ENCODE results near the gene EIF4EBP2.

The EIF4EBP2 gene

GRCh38 chr10:70379581-70380176, 24.3 kb upstream of the EIF4EBP2 start:
- DNase-seq = no peak

DNA sequence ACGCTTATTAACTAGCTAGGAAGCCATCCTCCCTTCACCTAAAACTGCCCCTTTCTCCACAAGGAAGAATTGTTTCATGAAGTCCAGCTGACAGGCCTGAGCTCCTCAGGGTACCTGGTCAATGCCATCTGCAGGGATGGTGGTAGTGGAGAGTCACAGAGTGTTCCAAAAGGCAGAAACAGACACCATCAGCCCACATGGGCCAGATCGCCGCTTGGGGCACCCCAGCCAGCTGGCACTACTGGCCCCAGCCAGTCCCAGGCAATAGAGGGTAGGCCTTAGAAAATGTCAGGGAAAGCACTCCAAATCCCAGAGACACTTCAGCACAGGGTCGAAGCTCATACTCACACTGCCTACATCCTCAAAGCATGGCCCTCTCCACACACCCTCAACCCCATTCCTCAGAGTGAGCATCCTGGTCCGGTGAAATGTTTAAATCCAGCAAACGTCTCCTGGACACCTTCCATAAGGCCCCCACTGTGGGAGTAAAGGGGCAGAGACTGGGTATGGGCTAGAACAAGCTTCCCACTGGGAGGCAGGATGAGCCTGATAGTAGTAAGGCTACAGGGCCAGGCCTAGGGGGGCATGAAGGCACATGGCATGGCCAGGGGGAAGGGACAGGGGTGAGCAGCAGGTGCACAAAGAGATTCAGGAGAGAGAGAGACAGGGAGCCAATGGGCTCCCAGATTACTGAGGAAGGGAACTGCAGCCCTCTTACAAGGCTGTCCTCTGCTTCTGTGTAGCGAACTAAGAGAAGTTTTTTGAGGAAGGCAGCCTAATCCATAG, 23.4 kb upstream of the EIF4EBP2 start:
- DNase-seq = no peak

DNA sequence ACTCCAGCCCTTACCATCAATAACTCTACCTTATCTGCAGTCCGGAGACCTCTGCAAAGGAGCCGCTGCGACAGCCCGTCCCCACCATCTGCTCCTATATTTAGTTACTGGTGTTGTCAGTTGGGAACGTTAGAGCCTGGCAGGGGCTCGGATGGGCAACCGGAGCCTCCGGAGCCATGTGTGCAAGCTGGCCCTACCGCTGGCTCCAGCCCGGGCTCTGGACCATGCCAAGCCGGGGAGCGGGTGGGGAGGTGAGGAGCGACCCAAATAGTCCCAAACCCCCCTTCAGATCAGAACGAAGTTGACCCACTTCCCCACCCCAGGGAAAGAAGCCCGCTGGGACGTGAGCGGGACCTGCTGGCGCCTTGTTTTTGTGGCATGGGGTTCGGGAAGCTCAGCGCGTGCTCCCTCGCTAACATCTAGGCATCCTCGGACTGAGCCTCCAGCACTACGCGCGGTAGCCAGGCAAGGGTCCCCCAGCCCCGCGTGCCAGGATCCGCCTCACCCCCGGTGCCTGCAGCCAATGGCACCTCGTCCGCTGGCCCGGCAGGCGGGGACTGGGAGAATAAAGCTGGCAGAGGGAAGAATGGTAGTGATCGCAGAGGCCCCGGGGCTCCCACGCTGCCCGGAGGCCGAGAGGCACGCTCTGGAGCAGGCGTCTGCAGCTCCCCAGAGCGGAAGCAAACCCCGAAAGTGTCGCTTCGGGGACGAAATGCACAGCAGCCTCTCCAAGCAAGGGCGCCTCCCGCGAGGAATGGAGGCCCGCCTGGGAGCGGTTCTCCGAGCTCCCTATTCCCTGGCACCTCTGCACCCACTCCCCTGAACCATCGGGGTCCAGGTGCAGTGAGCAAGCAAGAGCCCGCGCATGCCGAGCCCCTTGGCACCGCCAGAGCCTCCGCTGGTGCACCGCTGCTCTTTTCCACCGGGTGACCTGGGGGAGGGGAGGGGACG, 22.2 kb upstream of the EIF4EBP2 start:
- DNase-seq = peak; percentile 74

DNA sequence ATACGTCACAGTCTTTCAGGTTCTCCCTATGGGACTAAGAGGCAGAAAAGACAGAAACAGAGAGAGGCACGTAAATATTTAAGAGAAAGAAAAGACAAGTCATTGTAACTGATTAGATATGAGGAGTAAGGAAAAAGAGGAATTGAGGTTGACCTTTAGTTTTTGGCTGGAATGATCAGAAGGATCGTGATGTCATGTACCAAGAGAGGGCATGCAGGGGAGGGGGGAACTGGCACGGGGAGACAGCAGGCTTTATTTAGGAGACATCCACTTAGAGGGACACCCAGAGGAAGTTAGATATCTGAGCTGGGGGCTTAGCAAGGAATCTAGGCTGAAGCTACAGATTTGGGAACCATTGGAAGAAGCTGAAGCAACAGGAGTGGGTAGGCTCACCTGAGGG, 12.3 kb upstream of the EIF4EBP2 start:
- DNase-seq = no peak

GRCh38 chr10:70396140-70396539, 7.8 kb upstream of the EIF4EBP2 start:
- no peak for DNase-seq

DNA sequence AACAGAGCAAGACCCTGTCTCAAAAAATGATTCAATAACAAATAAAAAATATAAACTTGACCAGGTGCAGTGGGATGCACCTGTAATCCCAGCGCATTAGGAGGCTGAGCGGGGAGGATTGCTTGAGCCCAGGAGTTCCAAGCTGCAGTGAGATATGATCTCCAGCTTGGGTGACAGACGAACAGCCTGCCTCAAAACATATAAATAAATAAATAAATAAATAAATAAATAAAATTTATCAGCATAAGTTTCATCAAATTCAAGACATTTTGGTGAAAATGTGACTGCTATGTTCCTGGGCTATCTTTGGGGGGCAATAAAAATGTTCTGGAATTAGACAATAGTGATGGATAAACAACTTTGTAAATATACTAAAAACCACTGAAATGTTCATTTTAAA, 4.8 kb upstream of the EIF4EBP2 start:
- DNase-seq = no peak

DNA sequence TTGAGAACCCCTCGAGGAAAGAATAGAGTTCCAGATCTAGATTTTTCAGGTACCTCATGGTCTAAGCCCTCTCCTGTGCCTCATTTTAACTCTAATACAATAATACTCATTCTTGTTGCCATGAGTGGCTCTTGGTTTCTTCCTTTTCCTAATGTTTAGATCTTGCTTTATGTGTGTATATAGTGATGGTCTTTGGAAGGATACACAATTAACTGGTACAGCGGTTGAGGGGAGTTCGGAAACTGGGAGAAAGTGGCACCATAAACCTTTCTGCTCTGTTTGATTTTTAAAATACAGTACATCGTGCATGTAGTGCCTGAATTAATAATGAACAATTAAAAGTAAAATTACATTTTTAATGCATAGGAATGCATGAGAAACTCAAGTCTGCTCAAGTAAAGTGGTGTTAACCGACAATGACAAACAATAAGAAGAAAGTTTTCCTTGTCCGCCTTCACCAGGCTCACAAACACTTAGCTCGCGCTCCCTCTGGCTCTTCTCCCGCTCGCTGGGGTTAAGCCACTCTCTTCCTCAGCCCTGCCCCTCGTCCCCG, 386 bp upstream of the EIF4EBP2 start:
- DNase-seq = no peak

DNA sequence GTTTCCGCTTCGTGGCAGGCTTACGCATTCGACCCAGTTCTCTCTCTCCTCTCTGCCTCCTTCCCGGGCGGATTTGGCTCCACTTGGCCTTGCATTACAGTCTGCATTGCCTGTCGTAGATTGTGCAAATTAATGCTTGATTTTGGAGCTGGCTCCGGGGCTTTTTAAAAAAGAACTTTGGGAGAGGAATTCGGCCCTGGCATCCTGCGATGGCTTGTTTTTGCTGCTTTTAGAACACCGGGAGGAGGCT, 767 bp downstream of the EIF4EBP2 start:
- no peak for DNase-seq

- peak; percentile 72 for DNase-seq
Observed at GRCh38 chr10:70405037-70405824, 1.3 kb downstream of the EIF4EBP2 start.

GRCh38 chr10:70409772-70410171, 5.8 kb downstream of the EIF4EBP2 start:
- DNase-seq = no peak

- DNase-seq = no peak
Observed at GRCh38 chr10:70410608-70411007, 6.7 kb downstream of the EIF4EBP2 start.

DNA sequence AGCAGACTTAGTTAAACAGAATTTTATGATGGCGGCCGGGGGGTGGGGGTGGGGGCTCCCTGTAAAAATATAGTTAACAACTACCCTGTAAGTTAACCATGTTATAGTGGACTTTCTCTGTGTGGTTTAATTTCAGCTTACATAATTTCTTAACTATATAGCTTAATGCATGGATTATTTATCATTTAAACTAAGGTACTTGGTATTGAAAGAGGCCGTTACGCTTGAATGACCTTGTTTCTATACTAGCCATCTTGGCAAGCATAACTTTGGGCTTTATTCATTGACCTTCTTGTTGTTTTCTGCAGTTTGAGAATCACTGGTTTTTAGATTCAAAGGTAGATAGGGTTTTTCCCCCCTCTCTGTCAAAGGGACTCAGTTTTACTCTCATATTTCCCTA, 8.4 kb downstream of the EIF4EBP2 start:
- DNase-seq = no peak

DNA sequence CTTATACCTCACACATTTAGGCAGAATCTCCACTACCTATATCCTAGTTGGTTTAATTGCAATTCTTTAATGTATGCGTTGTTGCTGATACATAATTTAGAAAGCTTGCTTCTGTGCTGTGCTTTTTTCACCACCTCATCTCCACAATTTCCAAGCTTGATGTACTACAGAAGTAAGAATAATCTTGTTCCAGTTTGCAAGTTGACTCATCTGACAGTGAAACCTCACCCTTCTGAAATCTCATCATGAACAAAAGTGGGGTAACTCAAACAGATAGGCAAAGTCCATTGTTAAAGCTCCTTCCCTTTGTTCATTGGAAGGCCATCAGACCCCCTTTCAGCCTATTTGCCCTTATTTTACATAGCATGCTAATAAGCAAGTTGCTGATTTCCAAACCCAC, 13.6 kb downstream of the EIF4EBP2 start:
- DNase-seq = no peak

- no peak for DNase-seq
Observed at GRCh38 chr10:70418229-70418628, 14.3 kb downstream of the EIF4EBP2 start.

DNA sequence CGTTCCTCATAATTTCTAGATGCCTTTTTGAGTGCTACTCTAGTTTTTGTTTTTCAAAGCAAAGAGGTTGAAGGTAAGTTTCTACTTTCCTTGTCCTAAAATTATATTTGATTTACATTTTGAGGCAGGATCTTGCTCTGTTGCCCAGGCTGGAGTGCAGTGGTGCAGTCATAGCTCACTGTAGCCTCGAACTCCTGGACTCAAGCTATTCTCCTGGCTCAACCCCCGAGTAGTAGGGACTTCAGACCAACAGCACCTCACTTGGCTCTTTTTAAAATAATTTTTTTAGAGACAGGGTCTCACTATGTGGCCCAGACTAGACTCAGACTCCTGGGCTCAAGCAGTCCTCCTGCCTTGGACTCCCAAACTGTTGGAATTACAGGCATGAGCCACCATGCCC, 14.8 kb downstream of the EIF4EBP2 start:
- no peak for DNase-seq

DNA sequence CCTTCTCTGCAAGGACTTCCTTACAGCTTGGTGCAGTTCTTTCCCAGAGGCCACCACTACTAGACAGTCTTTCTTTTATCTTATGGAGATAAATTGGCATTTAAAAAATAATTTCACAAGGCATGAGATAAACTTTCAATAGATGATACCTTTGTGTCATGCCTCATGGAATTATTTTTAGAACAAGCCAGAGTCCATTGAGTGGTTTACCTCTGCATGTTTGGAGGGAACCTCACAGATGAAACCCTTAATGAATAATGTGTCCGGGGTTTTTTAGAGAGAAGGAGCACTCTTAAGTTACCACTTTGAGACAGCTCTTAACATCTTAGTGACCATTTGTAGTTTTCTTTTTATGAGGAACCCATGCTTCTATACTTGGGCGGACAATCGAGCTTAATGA, 20.4 kb downstream of the EIF4EBP2 start:
- no peak for DNase-seq

GRCh38 chr10:70425096-70425495, 21.2 kb downstream of the EIF4EBP2 start:
- no peak for DNase-seq

DNA sequence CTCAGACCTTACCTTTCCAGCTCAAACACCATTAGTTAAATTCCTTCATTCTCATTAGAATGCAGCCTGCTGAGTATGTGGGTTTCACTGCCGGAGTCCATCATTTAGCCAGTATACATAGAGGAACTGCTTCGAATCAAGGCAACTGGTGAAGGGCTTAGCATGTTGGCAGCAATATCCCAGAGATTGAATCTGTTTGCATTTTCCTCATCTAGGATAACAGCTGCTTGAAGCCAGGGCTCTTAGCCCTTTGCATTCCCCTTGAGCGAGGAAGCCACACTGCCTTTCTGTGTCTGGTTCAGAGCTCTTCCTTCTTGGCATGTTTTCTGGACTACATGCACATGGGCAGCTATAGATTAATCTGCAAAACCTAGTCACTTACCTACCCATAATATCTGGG, 22.9 kb downstream of the EIF4EBP2 start:
- DNase-seq = no peak

DNA sequence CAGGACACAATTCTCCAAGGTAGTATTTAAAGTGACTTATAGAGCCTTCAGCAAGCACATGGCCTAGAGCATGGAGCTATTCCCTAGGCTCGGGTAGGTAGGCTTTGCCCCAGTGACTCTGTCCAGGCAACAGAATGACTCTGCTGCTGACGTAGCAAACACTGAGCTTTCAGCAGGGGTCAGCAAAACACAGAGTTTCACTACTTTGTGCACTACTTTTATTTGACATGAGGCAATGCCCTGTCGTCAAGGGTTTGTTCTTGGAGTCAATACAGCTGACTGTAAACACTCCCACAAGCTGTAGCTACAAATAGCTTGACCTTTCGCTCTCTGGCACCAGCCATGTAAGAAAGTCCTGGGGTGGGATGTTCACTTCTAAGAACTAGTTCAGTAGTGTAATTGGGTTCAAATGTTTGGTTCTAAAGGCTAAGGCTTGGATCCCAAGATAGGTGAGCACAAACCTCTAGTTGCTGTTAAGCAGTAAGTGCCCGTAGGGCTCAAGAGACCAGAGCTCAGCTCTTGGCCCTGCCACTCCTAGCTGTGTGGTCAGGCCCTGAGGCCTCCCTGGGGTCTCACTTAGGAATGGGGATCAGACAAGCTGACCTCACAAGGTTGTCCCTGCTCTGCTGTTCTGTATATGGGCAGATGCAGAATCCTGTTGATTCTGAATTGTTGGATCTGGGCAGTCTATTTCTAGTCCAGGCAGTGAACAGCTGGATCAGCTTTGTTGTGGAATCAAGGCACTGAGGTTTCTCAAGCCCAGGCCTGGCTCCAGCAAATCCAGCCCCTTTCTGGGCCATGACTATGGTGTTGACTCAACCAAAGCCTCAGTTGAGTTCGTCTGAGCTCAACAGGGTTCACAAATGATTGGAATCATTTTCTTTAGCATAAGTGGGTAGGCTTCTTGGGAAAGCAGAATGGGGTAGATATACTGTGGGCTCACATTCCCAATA, 26.8 kb downstream of the EIF4EBP2 start:
- no peak for DNase-seq

DNA sequence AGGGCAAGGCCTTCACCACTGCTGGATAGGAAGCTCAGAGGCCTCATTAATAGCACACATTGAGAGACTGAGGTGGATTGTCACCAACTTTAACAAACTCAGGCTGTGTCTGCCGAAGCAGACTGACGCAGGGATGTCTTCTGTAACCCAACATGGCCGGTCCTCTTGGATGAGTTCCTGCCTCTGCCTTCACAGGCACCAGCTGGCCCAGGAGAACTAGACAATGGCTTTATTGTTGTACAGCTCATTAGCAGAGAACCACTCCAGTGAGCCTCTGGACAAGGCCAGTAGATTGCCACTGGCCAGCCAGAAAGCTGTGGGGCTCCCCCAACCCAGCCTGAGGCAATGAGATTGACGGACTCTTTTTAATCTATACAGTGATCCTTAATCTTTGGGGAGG, 28.2 kb downstream of the EIF4EBP2 start:
- DNase-seq = no peak

- no peak for DNase-seq
Observed at GRCh38 chr10:70432561-70433263, 28.8 kb downstream of the EIF4EBP2 start.
